A549 (cell line): ENCODE data around the gene ZNF385D.
"Not testable (repeated sequence)": the region's sequence is repeated elsewhere in the genome, so short reads cannot be mapped to it uniquely, and the experiment has no call there.

Source experiments
- CTCF ChIP-seq: fragments of >200 bp; sonication (Bioruptor Twin); formaldehyde crosslinking; IDR thresholded peaks from 3 replicates; pipeline ENCODE4 v1.5.1; 2016
- EP300 ChIP-seq, 2 experiments: fragments of >200 bp; sonication (Bioruptor Twin); formaldehyde crosslinking; IDR thresholded peaks; 2 replicates in 1 of 2; 3 replicates in 1 of 2; pipeline ENCODE4 v1.6.1; 2016 to 2017
- MAFK ChIP-seq: fragments of 450-650 bp; IDR thresholded peaks from 2 replicates; pipeline ENCODE4 v1.6.1; 2014; ENCODE audit not compliant: partially characterized antibody

GRCh38 chr3:21486024-21486935 lies 264.7 kb downstream of the ZNF385D start:
- not testable (repeated sequence) for TF ChIP-seq CTCF; MAFK; EP300 (IDR thresholded peaks at IDR 0.05)
